Tibial nerve (tissue), 4 donors: ENCODE results near the gene PMM2. TPM values are rescaled to one million over a fixed set of nuclear protein-coding genes. Genes with fewer than 3 reads are reported as not detected.

Experiments used
- DNase-seq, 2 donors: peaks; one replicate each; pipeline ENCODE4 v3.0.0-alpha.2; 2019; ENCODE audit warnings: low spot score in 2 of 2
- H3K27ac ChIP-seq, 4 donors: fragments of 200-600 bp; sonication (generic) in 3 of 4; one replicate each; pipeline ENCODE4 v1.5.1; 2017 to 2019; ENCODE audit warnings: mild to moderate bottlenecking in 1 of 4
- H3K27me3 ChIP-seq, 2 donors: fragments of 200-600 bp; sonication (generic) in 1 of 2; one replicate each; pipeline versions ENCODE4 v1.5.1 to v1.6.0; 2017 to 2019
- H3K36me3 ChIP-seq, 3 donors: fragments of 200-600 bp; sonication (generic); one replicate each; pipeline ENCODE4 v1.5.1; 2018 to 2019
- H3K4me1 ChIP-seq, 4 donors: fragments of 200-600 bp; sonication (generic) in 3 of 4; one replicate each; pipeline ENCODE4 v1.5.1; 2017 to 2019
- H3K4me3 ChIP-seq, 4 donors: fragments of 200-600 bp; sonication (generic) in 3 of 4; one replicate each; pipeline ENCODE4 v1.5.1; 2017 to 2019; ENCODE audit warnings: mild to moderate bottlenecking in 1 of 4, moderate library complexity in 1 of 4
- H3K9me3 ChIP-seq, 4 donors: fragments of 200-600 bp; sonication (generic) in 3 of 4; one replicate each; pipeline ENCODE4 v1.5.1; 2017 to 2019
- CTCF ChIP-seq, 5 experiments: fragments of 200-600 bp in 3 of 5; fragments of 450-650 bp in 2 of 5; sonication (generic) in 3 of 5; IDR thresholded peaks; one replicate each; pipeline ENCODE4 v1.5.1; 2016 to 2019; ENCODE audit warnings: antibody characterized with exemption in 5 of 5, mild to moderate bottlenecking in 3 of 5, moderate library complexity in 2 of 5
- EP300 ChIP-seq, 2 donors: sonication (generic); formaldehyde crosslinking; IDR thresholded peaks; one replicate each; pipeline ENCODE4 v1.6.1; 2017; ENCODE audit warnings: antibody characterized with exemption in 2 of 2, mild to moderate bottlenecking in 1 of 2
- POLR2A ChIP-seq, 2 donors: fragments of 450-650 bp; IDR thresholded peaks; one replicate each; pipeline ENCODE4 v1.6.1; 2017; ENCODE audit warnings: antibody characterized with exemption in 2 of 2, mild to moderate bottlenecking in 2 of 2, moderate library complexity in 2 of 2
- WGBS, 2 donors: methylation state at CpG; one replicate each; pipeline ENCODE4 v1.1.5; 2018; 5-methylcytosine and 5-hydroxymethylcytosine counted together
- total RNA-seq, 4 donors: library from RNA; depleted of rRNA; stranded (reverse); fragments of >200 nt; gene quantifications; one replicate each; pipeline ENCODE4 v1.1.0, GENCODE V29; 2016

Gene PMM2
- total RNA-seq, 4 donors from 2014 or later, result 37.6 to 73.8 (median 52.7) TPM

- WGBS, 2 donors, result 51 to 70% methylated on average over 5 of the region's 5 CpGs
- DNase-seq, result no peak
- no peaks in the 10 kb centered on the region for H3K9me3 ChIP-seq
- no peaks in the 10 kb centered on the region for H3K27me3 ChIP-seq
- H3K36me3 ChIP-seq, result peaks cover 0 to 77% (median 10%) of the 10 kb centered on the region in 3 donors
- H3K4me3 ChIP-seq, result no peak overlapping the region
- TF ChIP-seq POLR2A (IDR thresholded peaks at IDR 0.05) (no peak), CTCF (IDR thresholded peaks at IDR 0.05) (no peak), EP300 (IDR thresholded peaks at IDR 0.05) (no peak)
- peaks cover 0 to 65% (median 23%) of the 10 kb centered on the region in 4 donors for H3K4me1 ChIP-seq
- H3K27ac ChIP-seq, result peak overlapping the region in 2 of 4 donors; percentile 33 to 36
These were observed 58.3 kb downstream of the PMM2 start for GRCh38 chr16:8855972-8856371.

- Histone ChIP-seq H3K4me1 (peaks cover 0 to 78% (median 53%) of the 10 kb centered on the region in 4 donors), H3K4me3 (peak overlapping the region in 1 of 4 donors; percentile 15), H3K27ac (peak overlapping the region in 3 of 4 donors; percentile 40 to 94 (median 86)), H3K36me3 (peaks cover 0 to 47% (median 10%) of the 10 kb centered on the region in 3 donors), H3K27me3 (no peaks in the 10 kb centered on the region), H3K9me3 (no peaks in the 10 kb centered on the region)
- no peak for DNase-seq
- 91 to 95% methylated on average over 28 to 31 of the region's 31 CpGs for WGBS, 2 donors
- no peak for TF ChIP-seq POLR2A (IDR thresholded peaks at IDR 0.05)
- no peak for TF ChIP-seq EP300 (IDR thresholded peaks at IDR 0.05)
- no peak for TF ChIP-seq CTCF (IDR thresholded peaks at IDR 0.05)
These were observed 61.6 kb downstream of the PMM2 start for GRCh38 chr16:8858994-8859912.

DNA sequence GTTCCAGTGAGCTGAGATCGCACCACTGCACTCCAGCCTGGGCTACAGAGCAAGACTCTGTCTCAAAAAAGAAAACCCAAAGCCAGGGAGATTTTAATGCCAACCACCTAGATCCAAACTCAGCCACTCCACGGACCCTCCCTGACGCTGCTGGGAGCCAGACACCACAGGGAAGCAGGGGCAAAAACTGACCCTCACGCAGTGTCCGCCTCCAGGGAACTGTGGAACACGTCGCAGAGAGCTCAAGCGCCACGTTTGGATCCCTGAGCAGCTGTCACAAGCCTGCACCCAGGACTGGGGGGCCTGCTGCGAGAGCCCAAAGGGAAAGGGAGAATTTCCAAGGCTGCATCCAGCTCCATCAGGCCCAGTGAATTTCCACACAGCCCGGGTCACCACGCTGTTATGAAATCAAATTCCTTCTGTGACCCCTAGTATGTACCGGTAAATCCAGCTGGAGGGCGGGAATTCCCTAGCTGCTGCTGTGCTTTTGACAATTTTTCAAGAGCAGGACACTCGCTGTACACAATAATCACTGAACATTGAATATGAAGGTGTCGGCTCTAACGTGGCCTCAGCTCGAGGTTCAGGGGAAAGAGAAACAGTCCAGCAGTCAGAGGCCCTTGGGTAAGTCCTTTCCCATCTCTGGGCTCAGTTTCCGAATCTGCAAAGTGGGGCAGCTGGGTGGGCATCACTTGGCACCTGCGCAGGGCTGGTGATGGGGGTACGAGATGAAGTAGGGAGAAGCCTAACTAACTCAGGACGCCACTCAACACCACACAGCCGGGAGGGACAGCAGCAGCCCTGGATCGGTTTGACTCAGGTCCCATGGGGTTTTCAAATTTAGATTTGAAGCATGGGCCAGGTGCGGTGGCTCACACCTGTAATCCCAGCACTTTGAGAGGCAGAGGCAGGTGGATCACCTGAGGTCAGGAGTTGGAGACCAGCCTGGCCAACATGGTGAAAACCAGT, 62.6 kb downstream of the PMM2 start:
- Histone ChIP-seq H3K27ac (peak overlapping the region in 3 of 4 donors; percentile 34 to 94 (median 86)), H3K36me3 (peaks cover 0 to 37% (median 10%) of the 10 kb centered on the region in 3 donors), H3K4me3 (peak overlapping the region in 1 of 4 donors; percentile 15), H3K9me3 (no peaks in the 10 kb centered on the region), H3K4me1 (peaks cover 0 to 78% (median 60%) of the 10 kb centered on the region in 4 donors), H3K27me3 (no peaks in the 10 kb centered on the region)
- 42 to 47% methylated on average over 24 to 25 of the region's 25 CpGs for WGBS, 2 donors
- DNase-seq, result peak; percentile 68 to 80
- peak in 1 of 2 donors; percentile 84 for TF ChIP-seq EP300 (IDR thresholded peaks at IDR 0.05)
- TF ChIP-seq POLR2A (IDR thresholded peaks at IDR 0.05), result no peak

DNA sequence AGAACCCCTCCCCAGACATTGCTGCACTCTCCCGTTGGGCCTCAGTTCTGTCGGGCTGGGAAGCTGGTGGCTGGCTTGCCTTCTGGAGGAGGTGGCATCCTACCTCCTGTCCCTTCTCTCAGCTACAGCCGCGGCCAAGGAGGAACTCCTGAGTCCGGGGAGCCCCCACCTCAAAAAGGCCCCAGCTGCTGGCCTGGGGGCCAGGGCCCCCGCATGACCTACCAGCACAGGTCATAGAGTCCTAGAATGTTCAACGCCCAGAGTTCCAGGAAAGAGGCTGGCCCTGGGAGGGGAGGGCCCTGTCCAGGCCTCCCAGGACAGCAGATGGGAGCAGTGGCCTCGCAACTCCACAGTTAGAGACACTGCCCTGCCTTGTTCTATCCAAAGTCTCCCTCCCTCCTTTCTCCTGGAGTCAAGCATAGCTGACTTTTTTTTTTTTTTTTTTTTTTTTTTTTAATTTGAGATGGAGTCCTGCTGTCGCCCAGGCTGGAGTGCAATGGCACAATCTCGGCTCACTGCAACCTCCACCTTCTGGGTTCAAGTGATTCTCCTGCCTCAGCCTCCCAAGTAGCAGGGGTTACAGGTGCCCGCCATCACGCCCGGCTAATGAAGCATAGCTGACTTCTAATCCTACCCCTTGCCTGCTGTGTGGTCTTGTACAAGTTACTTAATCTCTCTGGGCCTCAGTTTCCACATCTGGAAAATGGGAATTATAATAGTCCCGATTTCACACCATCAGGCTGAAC, 64.1 kb downstream of the PMM2 start:
- Histone ChIP-seq H3K4me3 (peak overlapping the region in 1 of 4 donors; percentile 27), H3K36me3 (peaks cover 0 to 22% (median 1%) of the 10 kb centered on the region in 3 donors), H3K9me3 (no peaks in the 10 kb centered on the region), H3K4me1 (peaks cover 0 to 90% (median 73%) of the 10 kb centered on the region in 4 donors), H3K27me3 (no peaks in the 10 kb centered on the region), H3K27ac (peak overlapping the region; percentile 50 to 94 (median 88))
- peak in 1 of 2 donors; percentile 38 for DNase-seq
- no peak for TF ChIP-seq EP300 (IDR thresholded peaks at IDR 0.05)
- 40 to 52% methylated on average over 14 of the region's 14 CpGs for WGBS, 2 donors

DNA sequence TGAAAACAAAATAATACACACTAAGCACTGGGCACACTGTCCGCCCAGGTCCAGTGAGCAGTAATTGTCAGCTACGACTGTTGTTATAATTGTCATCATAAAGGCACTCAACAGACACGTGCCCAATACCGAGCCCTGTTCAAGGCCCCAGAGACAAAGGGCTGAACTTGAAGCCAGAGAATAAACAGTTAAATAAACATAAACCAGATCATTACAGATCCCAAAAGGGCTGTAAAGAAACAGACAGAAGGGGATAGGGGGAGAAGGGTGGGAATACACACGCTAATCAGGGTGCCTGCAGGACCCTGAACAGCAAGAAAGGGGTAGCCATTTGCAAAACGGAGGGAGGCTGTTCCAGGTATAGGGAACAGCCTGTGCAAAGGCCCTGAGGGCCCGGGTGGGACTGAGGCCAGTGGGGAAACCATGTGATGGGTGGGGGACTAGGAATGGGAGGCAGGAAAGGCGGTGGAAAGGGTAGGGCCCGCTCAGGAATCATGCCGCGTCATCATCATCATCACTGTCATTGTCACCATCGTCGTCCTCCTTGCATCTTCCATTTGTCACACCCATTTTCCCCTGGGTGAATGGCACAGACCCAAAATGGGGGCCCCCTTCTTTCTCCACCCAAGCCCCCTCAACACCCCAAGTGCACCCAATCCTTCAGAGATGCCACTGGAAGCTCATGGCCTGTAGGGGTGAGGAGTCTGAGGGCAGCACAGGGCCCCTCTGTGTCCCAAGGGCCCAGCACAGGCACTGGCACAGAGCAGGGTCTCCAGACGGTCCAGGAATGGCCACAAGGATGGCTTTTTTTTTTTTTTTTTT, 64.9 kb downstream of the PMM2 start:
- Histone ChIP-seq H3K36me3 (peaks cover 0 to 18% (median 0%) of the 10 kb centered on the region in 3 donors), H3K4me3 (no peak overlapping the region), H3K27ac (peak overlapping the region; percentile 40 to 94 (median 88)), H3K9me3 (no peaks in the 10 kb centered on the region), H3K4me1 (peaks cover 0 to 90% (median 76%) of the 10 kb centered on the region in 4 donors), H3K27me3 (no peaks in the 10 kb centered on the region)
- DNase-seq, result no peak
- TF ChIP-seq POLR2A (IDR thresholded peaks at IDR 0.05), result no peak
- no peak for TF ChIP-seq CTCF (IDR thresholded peaks at IDR 0.05)
- TF ChIP-seq EP300 (IDR thresholded peaks at IDR 0.05), result no peak
- WGBS, 2 donors, result 66 to 71% methylated on average over 14 of the region's 14 CpGs
